SK-N-MC (cell line): ENCODE results near the gene PCDHA13.
"Not testable (repeated sequence)": the region's sequence is repeated elsewhere in the genome, so short reads cannot be mapped to it uniquely, and the experiment has no call there.

ENCODE experiments used
- DNase-seq: peaks from one replicate; pipeline ENCODE4 v3.0.0-alpha.2; 2011; ENCODE audit warnings: low read depth, low spot score
- H3K27ac ChIP-seq: fragments of 200-600 bp; sonication (generic); 2 replicates; pipeline ENCODE4 v1.5.1; 2016; ENCODE audit warnings: mixed run types
- H3K36me3 ChIP-seq: fragments of 200-600 bp; sonication (generic); 2 replicates; pipeline ENCODE4 v1.6.1; 2017; ENCODE audit warnings: antibody characterized with exemption, low read length, mixed read lengths; ENCODE audit not compliant: insufficient read depth
- H3K4me3 ChIP-seq: fragments of 200-600 bp; sonication (generic); 2 replicates; pipeline ENCODE4 v1.5.1; 2016
- H3K9ac ChIP-seq: fragments of 200-600 bp; sonication (generic); 2 replicates; pipeline ENCODE4 v1.8.0; 2017; ENCODE audit warnings: mixed run types, mixed read lengths; ENCODE audit not compliant: insufficient read length
- H3K9me3 ChIP-seq: fragments of 200-600 bp; sonication (generic); 2 replicates; pipeline ENCODE4 v1.6.1; 2017; ENCODE audit warnings: low read depth, mild to moderate bottlenecking, antibody characterized with exemption, low read length, moderate library complexity, mixed read lengths
- EZH2 ChIP-seq: fragments of 200-600 bp; sonication (generic); IDR thresholded peaks from one replicate; pipeline ENCODE4 v1.6.1; 2017; ENCODE audit warnings: antibody characterized with exemption
- FOXP2 ChIP-seq: optimal IDR thresholded peaks from 2 replicates; pipeline ENCODE3; 2011; ENCODE audit warnings: mild to moderate bottlenecking, moderate library complexity; ENCODE audit not compliant: insufficient read depth; ENCODE audit errors: extremely low read length, control extremely low read depth
- POLR2AphosphoS5 ChIP-seq: IDR thresholded peaks from 2 replicates; pipeline ENCODE4 v1.6.1; 2012; ENCODE audit warnings: mild to moderate bottlenecking, low read depth, low read length, borderline replicate concordance

Gene PCDHA13, protein sequence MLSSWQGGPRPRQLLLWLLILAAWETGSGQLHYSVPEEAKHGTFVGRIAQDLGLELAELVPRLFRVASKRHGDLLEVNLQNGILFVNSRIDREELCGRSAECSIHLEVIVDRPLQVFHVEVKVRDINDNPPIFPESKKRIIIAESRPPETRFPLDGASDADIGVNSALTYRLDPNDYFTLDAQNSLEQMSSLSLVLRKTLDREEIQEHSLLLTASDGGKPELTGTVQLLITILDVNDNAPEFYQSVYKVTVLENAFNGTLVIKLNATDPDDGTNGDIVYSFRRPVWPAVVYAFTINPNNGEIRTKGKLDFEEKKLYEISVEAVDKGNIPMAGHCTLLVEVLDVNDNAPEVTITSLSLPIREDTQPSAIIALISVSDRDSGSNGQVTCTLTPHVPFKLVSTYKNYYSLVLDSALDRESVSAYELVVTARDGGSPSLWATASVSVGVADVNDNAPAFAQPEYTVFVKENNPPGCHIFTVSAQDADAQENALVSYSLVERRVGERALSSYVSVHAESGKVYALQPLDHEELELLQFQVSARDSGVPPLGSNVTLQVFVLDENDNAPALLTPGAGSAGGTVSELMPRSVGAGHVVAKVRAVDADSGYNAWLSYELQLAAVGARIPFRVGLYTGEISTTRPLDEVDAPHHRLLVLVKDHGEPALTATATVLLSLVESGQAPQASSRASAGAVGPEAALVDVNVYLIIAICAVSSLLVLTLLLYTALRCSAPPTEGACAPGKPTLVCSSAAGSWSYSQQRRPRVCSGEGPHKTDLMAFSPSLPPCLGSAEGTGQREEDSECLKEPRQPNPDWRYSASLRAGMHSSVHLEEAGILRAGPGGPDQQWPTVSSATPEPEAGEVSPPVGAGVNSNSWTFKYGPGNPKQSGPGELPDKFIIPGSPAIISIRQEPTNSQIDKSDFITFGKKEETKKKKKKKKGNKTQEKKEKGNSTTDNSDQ

GRCh38 chr5:140881889-140882590 is at the start of gene PCDHA13:
Gene PCDHA13 (plus strand): TSS chr5:140882124. CDS start chr5:140882269, 145 bp downstream.
- H3K9ac ChIP-seq, result no peak within 1 kb of the TSS
- H3K4me3 ChIP-seq, result no peak within 1 kb of the TSS
- H3K9me3 ChIP-seq, result no peaks in the 10 kb centered on the region
- H3K36me3 ChIP-seq, result no peaks in the 10 kb centered on the region
- no peak for DNase-seq
- H3K27ac ChIP-seq, result no peak within 1 kb of the TSS
- TF ChIP-seq EZH2, result no peak
- no peak for TF ChIP-seq POLR2AphosphoS5
- no peak for TF ChIP-seq FOXP2

DNA sequence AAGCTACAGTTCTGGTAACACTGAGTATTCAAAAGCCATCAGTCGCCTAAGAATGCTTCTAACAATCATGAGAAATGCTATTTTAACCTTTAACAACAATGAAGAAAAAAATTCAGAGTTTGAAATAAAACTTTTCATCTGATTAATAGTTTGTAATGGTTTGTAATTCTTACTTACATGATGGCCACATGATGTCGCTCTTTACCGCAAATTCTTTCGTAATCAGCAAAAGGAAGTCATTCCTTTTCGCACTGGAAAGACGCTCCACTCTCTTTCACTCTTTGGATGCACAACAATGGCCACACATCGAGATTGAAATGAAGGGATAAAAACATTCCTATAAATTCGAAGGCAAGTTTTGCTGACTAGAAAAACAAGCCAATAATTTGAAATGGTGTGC is 47.9 kb upstream of the PCDHA13 start, which contains the start of gene PCDHA7:
PCDHA7 (plus strand) TSS at position 277 of the 400 bp plus-strand sequence; CDS start at position 392, 115 bp downstream.
- no peak for TF ChIP-seq POLR2AphosphoS5
- TF ChIP-seq FOXP2, result no peak
- TF ChIP-seq EZH2, result no peak
- no peak for DNase-seq

DNA sequence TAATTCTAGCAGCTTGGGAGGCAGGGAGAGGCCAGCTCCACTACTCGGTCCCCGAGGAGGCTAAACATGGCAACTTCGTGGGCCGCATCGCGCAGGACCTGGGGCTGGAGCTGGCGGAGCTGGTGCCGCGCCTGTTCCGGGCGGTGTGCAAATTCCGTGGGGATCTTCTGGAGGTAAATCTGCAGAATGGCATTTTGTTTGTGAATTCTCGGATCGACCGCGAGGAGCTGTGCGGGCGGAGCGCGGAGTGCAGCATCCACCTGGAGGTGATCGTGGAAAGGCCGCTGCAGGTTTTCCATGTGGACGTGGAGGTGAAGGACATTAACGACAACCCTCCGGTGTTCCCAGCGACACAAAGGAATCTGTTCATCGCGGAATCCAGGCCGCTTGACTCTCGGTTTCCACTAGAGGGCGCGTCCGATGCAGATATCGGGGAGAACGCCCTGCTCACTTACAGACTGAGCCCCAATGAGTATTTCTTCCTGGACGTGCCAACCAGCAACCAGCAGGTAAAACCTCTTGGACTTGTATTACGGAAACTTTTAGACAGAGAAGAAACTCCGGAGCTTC is 47.4 kb upstream of the PCDHA13 start:
- H3K4me3 ChIP-seq, DNase-seq, H3K27ac ChIP-seq: not testable (repeated sequence)

More for the DNA sequence above, 47.9 kb upstream of the PCDHA13 start, which contains the start of gene PCDHA7:
- Histone ChIP-seq H3K36me3 (no peaks in the 10 kb centered on the region), H3K9ac (no peak within 1 kb of the TSS), H3K27ac (no peak within 1 kb of the TSS), H3K9me3 (no peaks in the 10 kb centered on the region), H3K4me3 (no peak within 1 kb of the TSS)

GRCh38 chr5:140835622-140836510 is 46.1 kb upstream of the PCDHA13 start:
- TF ChIP-seq POLR2AphosphoS5, result no peak
- no peak for TF ChIP-seq FOXP2
- no peak for TF ChIP-seq EZH2
- Histone ChIP-seq H3K27ac (no peak overlapping the region), H3K36me3 (no peaks in the 10 kb centered on the region), H3K9me3 (no peaks in the 10 kb centered on the region), H3K4me3 (no peak overlapping the region), H3K9ac (no peak overlapping the region)
- DNase-seq, result no peak

More for the DNA sequence above, 47.4 kb upstream of the PCDHA13 start:
- not testable (repeated sequence) for H3K9ac ChIP-seq, H3K9me3 ChIP-seq, H3K36me3 ChIP-seq

DNA sequence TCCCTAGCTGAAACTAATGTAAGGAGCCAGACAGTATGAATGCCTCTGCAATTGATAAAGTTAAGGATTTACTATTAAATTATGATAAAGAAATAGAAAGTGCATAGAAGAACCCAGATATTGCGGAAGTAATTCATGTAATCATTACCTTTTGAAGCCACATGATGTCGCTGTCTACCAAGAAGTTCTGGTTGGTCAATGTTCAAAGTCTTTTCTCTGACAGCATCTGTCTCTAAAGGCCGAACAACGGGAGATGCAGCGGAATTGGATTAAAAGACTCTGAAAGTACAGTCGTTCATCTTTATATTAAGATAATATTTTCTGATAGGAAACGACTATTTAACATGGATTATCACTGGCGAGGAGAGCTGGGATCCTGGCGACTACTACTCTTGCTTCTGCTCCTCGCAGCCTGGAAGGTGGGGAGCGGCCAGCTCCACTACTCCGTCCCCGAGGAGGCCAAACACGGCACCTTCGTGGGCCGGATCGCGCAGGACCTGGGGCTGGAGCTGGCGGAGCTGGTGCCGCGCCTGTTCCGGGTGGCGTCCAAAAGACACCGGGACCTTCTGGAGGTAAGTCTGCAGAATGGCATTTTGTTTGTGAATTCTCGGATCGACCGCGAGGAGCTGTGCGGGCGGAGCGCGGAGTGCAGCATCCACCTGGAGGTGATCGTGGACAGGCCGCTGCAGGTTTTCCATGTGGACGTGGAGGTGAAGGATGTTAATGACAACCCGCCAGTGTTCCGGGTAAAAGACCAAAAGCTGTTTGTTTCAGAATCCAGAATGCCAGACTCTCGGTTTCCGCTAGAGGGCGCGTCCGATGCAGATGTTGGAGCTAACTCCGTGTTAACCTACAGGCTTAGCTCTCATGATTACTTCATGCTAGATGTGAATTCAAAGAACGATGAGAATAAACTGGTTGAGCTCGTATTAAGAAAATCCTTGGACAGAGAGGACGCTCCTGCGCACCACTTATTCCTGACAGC is 40.7 kb upstream of the PCDHA13 start, which contains the start of gene PCDHA8:
PCDHA8 (plus strand) TSS at position 210 of the 985 bp plus-strand sequence; CDS start at position 345, 135 bp downstream.
- Histone ChIP-seq H3K27ac (no peak within 1 kb of the TSS), H3K9me3 (no peaks in the 10 kb centered on the region), H3K9ac (no peak within 1 kb of the TSS), H3K36me3 (no peaks in the 10 kb centered on the region), H3K4me3 (no peak within 1 kb of the TSS)
- DNase-seq, result no peak
- no peak for TF ChIP-seq EZH2
- TF ChIP-seq POLR2AphosphoS5, result no peak
- TF ChIP-seq FOXP2, result no peak

GRCh38 chr5:140842798-140843733 is 38.9 kb upstream of the PCDHA13 start:
- Histone ChIP-seq H3K36me3 (no peaks in the 10 kb centered on the region), H3K4me3 (no peak overlapping the region), H3K9me3 (no peaks in the 10 kb centered on the region), H3K27ac (no peak overlapping the region), H3K9ac (no peak overlapping the region)
- TF ChIP-seq EZH2 (no peak), POLR2AphosphoS5 (no peak), FOXP2 (no peak)
- DNase-seq, result no peak

GRCh38 chr5:140848139-140849102 is 33.5 kb upstream of the PCDHA13 start, which contains the start of gene PCDHA9:
Gene PCDHA9 (plus strand): TSS chr5:140848382. CDS start chr5:140848496, 114 bp downstream.
- H3K9ac ChIP-seq, H3K4me3 ChIP-seq, H3K9me3 ChIP-seq, H3K27ac ChIP-seq, DNase-seq, H3K36me3 ChIP-seq: not testable (repeated sequence)

DNA sequence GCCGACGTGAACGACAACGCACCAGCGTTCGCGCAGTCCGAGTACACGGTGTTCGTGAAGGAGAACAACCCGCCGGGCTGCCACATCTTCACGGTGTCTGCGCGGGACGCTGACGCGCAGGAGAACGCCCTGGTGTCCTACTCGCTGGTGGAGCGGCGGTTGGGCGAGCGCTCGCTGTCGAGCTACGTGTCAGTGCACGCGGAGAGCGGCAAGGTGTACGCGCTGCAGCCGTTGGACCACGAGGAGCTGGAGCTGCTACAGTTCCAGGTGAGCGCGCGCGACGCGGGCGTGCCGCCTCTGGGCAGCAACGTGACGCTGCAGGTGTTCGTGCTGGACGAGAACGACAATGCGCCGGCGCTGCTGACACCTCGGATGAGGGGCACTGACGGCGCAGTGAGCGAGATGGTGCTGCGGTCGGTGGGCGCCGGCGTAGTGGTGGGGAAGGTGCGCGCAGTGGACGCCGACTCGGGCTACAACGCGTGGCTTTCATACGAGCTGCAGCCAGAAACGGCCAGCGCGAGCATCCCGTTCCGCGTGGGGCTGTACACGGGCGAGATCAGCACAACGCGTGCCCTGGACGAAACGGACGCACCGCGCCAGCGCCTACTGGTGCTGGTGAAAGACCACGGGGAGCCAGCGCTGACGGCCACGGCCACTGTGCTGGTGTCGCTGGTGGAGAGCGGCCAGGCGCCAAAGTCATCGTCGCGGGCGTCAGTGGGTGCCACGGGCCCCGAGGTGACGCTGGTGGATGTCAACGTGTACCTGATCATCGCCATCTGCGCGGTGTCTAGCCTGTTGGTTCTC is 31.9 kb upstream of the PCDHA13 start:
- not testable (repeated sequence) for H3K9me3 ChIP-seq, H3K4me3 ChIP-seq, DNase-seq, H3K27ac ChIP-seq, H3K9ac ChIP-seq, H3K36me3 ChIP-seq
